GM18951 (cell line): ENCODE data around the gene NDUFA1.
"Not testable (repeated sequence)": the region's sequence is repeated elsewhere in the genome, so short reads cannot be mapped to it uniquely, and the experiment has no call there.

Experiments
- POLR2A ChIP-seq: IDR thresholded peaks from 4 replicates; pipeline ENCODE4 v1.6.1; 2011; ENCODE audit warnings: mild to moderate bottlenecking; ENCODE audit not compliant: insufficient read length, insufficient read depth; ENCODE audit errors: extremely low read depth
- in situ Hi-C: fragments of 300-500 bp; cut with MboI; formaldehyde crosslinking; loops from one replicate; pipeline ENCODE4 v1.12.0; 2022; ENCODE audit warnings: low sequenced_read_pairs, mixed read lengths, inconsistent platforms; ENCODE audit not compliant: unreplicated experiment

The NDUFA1 gene

GRCh38 chrX:119871599-119872395 lies at the start of gene NDUFA1, which contains the start of gene RNF113A:
TSS of gene NDUFA1 (plus strand) at chrX:119871832. CDS start at chrX:119871912, 80 bp downstream.
TSS of gene RNF113A (minus strand) at chrX:119871733. CDS start at chrX:119871613, 120 bp downstream.
- in situ Hi-C loops = no loop called here
- TF ChIP-seq POLR2A = peak; percentile 79

- in situ Hi-C loops = not testable (repeated sequence)
Observed at GRCh38 chrX:119824221-119824620, 47.4 kb upstream of the NDUFA1 start.

- in situ Hi-C loops = no loop called here
- TF ChIP-seq POLR2A = no peak
Observed at GRCh38 chrX:119826399-119826959, 45.2 kb upstream of the NDUFA1 start.

GRCh38 chrX:119828446-119828845 lies 43.2 kb upstream of the NDUFA1 start:
- no peak for TF ChIP-seq POLR2A
- in situ Hi-C loops = no loop called here

GRCh38 chrX:119833905-119834304 lies 37.7 kb upstream of the NDUFA1 start:
- in situ Hi-C loops = no loop called here
- no peak for TF ChIP-seq POLR2A

GRCh38 chrX:119852382-119853353 lies 19.0 kb upstream of the NDUFA1 start, which contains the start of gene UPF3B:
TSS of gene UPF3B (minus strand) at chrX:119852963. CDS start at chrX:119852928, 35 bp downstream.
- TF ChIP-seq POLR2A = peak; percentile 72
- in situ Hi-C loops = no loop called here

GRCh38 chrX:119853444-119853843 lies 18.2 kb upstream of the NDUFA1 start:
- no peak for TF ChIP-seq POLR2A
- in situ Hi-C loops = no loop called here

GRCh38 chrX:119870626-119871131 lies 953 bp upstream of the NDUFA1 start:
- in situ Hi-C loops = no loop called here
- TF ChIP-seq POLR2A = no peak

GRCh38 chrX:119871245-119871598 lies 410 bp upstream of the NDUFA1 start:
- in situ Hi-C loops = no loop called here
- no peak for TF ChIP-seq POLR2A

- no peak for TF ChIP-seq POLR2A
- in situ Hi-C loops = no loop called here
Observed at GRCh38 chrX:119878740-119879139, 7.1 kb downstream of the NDUFA1 start.

- no peak for TF ChIP-seq POLR2A
- in situ Hi-C loops = no loop called here
Observed at GRCh38 chrX:119880076-119880475, 8.4 kb downstream of the NDUFA1 start.

- in situ Hi-C loops = no loop called here
- no peak for TF ChIP-seq POLR2A
Observed at GRCh38 chrX:119880552-119881437, 9.2 kb downstream of the NDUFA1 start.
